Transverse colon (tissue), 4 donors: ENCODE measurements around the gene LRP1. TPM values are rescaled to one million over a fixed set of nuclear protein-coding genes. Genes with fewer than 3 reads are reported as not detected.

Experiments
- DNase-seq: peaks from one replicate; pipeline ENCODE4 v3.0.0-alpha.2; 2019
- H3K27ac ChIP-seq, 4 donors: fragments of 200-600 bp; sonication (generic); 2 replicates each; pipeline ENCODE4 v1.5.1; 2016 to 2018; ENCODE audit warnings: inconsistent platforms in 4 of 4
- H3K27me3 ChIP-seq: fragments of 200-600 bp; sonication (generic); 2 replicates; pipeline ENCODE4 v1.5.1; 2017; ENCODE audit warnings: inconsistent platforms
- H3K36me3 ChIP-seq, 4 donors: fragments of 200-600 bp; sonication (generic); 2 replicates each; pipeline ENCODE4 v1.5.1; 2017 to 2019; ENCODE audit warnings: inconsistent platforms in 4 of 4
- H3K4me1 ChIP-seq, 4 donors: fragments of 200-600 bp; sonication (generic); 2 replicates each; pipeline ENCODE4 v1.5.1; 2017 to 2020; ENCODE audit warnings: inconsistent platforms in 4 of 4
- H3K4me3 ChIP-seq, 4 donors: fragments of 200-600 bp; sonication (generic); 1 replicate in 1 of 4; 2 replicates in 3 of 4; pipeline versions ENCODE4 v1.5.1 to v1.6.1; 2017 to 2019; ENCODE audit warnings: inconsistent platforms in 4 of 4
- H3K9me3 ChIP-seq, 2 donors: fragments of 200-600 bp; sonication (generic); 2 replicates each; pipeline ENCODE4 v1.5.1; 2017 to 2019; ENCODE audit warnings: inconsistent platforms in 2 of 2
- CTCF ChIP-seq, 5 experiments: fragments of 200-600 bp in 3 of 5; fragments of 450-650 bp in 2 of 5; sonication (generic) in 3 of 5; IDR thresholded peaks; 1 replicate in 2 of 5; 2 replicates in 3 of 5; pipeline ENCODE4 v1.5.1; 2016 to 2017; ENCODE audit warnings: antibody characterized with exemption in 5 of 5, inconsistent platforms in 3 of 5, mild to moderate bottlenecking in 2 of 5, moderate library complexity in 1 of 5
- EP300 ChIP-seq: sonication (generic); formaldehyde crosslinking; IDR thresholded peaks from one replicate; pipeline ENCODE4 v1.6.1; 2017; ENCODE audit warnings: antibody characterized with exemption, low read depth
- POLR2A ChIP-seq: fragments of 450-650 bp; IDR thresholded peaks from one replicate; pipeline ENCODE4 v1.6.1; 2016; ENCODE audit warnings: antibody characterized with exemption, mild to moderate bottlenecking, moderate library complexity
- POLR2AphosphoS5 ChIP-seq, 3 donors: sonication (generic); formaldehyde crosslinking; IDR thresholded peaks; one replicate each; pipeline ENCODE4 v1.6.1; 2016; ENCODE audit warnings: antibody characterized with exemption in 3 of 3
- WGBS, 2 donors: methylation state at CpG; one replicate each; pipeline ENCODE4 v1.1.5; 2018; ENCODE audit warnings: low coverage in 1 of 2; 5-methylcytosine and 5-hydroxymethylcytosine counted together
- in situ Hi-C, 4 donors: fragments of 200-750 bp; cut with MboI; loops; one replicate each; pipeline versions ENCODE4 v1.15.0 to v1.15.1; 2017; ENCODE audit warnings: low sequenced_read_pairs in 3 of 4, low pct_ligation_motif_present in 1 of 4, low pct_unique_long_range_greater_than_20kb in 1 of 4
- intact Hi-C: fragments of 100-400 bp; cut with DNase I; formaldehyde crosslinking; loops from one replicate; pipeline ENCODE4 v1.15.1; 2023; ENCODE audit warnings: low total_unique reads
- total RNA-seq, 4 donors: library from RNA; depleted of rRNA; stranded (reverse); fragments of >200 nt; gene quantifications; one replicate each; pipeline ENCODE4 v1.1.0, GENCODE V29; 2016

Gene LRP1
- total RNA-seq, 4 donors from 2014 or later = 94.3 to 248 (median 199) TPM

- H3K9me3 ChIP-seq = no peaks in the 10 kb centered on the region
- WGBS, 2 donors = 0 to 10% methylated on average over 1 to 40 of the region's 41 CpGs
- H3K27ac ChIP-seq = peak overlapping the region in 1 of 4 donors; percentile 22
- H3K27me3 ChIP-seq = peaks cover 57% of the 10 kb centered on the region
- in situ Hi-C loops = no loop called here
- H3K4me3 ChIP-seq = peak overlapping the region in 2 of 4 donors; percentile 15 to 42
- TF ChIP-seq EP300 (no peak), CTCF (IDR thresholded peaks at IDR 0.05) (peak; percentile 63 to 82 (median 73))
- peak; percentile 86 for DNase-seq
- intact Hi-C loops = loop anchor here (1.0 kb wide), 1 partner anchor 25 kb away; no protein-coding TSS in a partner anchor
- peaks cover 31 to 51% (median 48%) of the 10 kb centered on the region in 4 donors for H3K4me1 ChIP-seq
- no peaks in the 10 kb centered on the region for H3K36me3 ChIP-seq
Observed at GRCh38 chr12:57243521-57244311, 115.4 kb downstream of the LRP1 start.

DNA sequence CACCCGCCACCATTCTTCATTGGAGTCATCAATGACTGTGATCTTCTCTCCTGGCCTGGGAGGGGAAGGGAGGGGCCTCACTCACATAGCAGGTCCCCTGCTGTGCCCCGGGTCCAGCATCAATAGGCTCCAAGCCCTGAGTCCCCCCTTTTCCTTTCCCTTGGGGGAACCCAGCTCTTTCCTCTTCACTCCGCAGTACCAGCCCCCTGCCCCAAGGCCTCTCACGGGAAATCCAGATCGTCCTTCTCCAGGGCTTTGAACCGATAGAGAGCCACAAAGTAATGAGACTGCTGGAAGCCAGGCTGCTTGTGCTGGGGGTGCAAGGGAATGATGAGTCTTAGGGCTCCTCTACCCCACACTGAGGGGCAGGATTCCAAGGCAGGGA lies 116.0 kb downstream of the LRP1 start:
- WGBS, 2 donors = 83% methylated on average over 6 of the region's 6 CpGs; no CpG with 5 or more reads in 1 of the 2 donors

DNA sequence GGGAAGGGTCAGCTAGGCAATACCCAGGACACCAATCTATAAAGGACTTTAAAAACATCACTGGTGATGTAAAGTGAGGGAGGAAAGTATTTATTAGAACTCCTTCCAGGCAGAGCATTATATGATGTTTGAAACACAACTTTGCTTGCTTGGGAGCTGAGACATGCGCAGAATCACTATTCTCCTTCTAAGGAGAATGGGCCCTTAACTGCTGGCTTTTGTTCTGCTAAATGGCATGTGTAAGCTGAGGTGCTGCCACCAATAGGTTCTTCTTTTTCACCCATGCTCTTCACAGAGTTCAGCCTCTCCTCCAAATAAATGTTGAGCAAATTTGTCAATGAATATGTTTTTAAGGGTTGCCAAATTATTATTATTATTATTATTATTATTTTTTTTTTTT lies 118.8 kb downstream of the LRP1 start:
- no peak for DNase-seq
- no peaks in the 10 kb centered on the region for H3K36me3 ChIP-seq
- intact Hi-C loops (no loop called here), in situ Hi-C loops (no loop called here)
- H3K27me3 ChIP-seq = peaks cover 25% of the 10 kb centered on the region
- 89 to 96% methylated on average over 1 of the region's 1 CpG for WGBS, 2 donors
- TF ChIP-seq CTCF (IDR thresholded peaks at IDR 0.05) (no peak), POLR2A (no peak), EP300 (no peak), POLR2AphosphoS5 (IDR thresholded peaks at IDR 0.05) (no peak)
- H3K27ac ChIP-seq = no peak overlapping the region
- H3K4me1 ChIP-seq = peaks cover 15 to 19% (median 18%) of the 10 kb centered on the region in 4 donors
- no peak overlapping the region for H3K4me3 ChIP-seq
- H3K9me3 ChIP-seq = no peaks in the 10 kb centered on the region

More for the DNA sequence above, 116.0 kb downstream of the LRP1 start:
- no peak for DNase-seq
- Histone ChIP-seq H3K27ac (no peak overlapping the region), H3K36me3 (no peaks in the 10 kb centered on the region), H3K9me3 (no peaks in the 10 kb centered on the region), H3K4me3 (no peak overlapping the region), H3K27me3 (peaks cover 52% of the 10 kb centered on the region), H3K4me1 (peaks cover 29 to 46% (median 44%) of the 10 kb centered on the region in 4 donors)
- in situ Hi-C loops (no loop called here), intact Hi-C loops (no loop called here)
- TF ChIP-seq CTCF (IDR thresholded peaks at IDR 0.05) (no peak), EP300 (no peak), POLR2A (no peak)

DNA sequence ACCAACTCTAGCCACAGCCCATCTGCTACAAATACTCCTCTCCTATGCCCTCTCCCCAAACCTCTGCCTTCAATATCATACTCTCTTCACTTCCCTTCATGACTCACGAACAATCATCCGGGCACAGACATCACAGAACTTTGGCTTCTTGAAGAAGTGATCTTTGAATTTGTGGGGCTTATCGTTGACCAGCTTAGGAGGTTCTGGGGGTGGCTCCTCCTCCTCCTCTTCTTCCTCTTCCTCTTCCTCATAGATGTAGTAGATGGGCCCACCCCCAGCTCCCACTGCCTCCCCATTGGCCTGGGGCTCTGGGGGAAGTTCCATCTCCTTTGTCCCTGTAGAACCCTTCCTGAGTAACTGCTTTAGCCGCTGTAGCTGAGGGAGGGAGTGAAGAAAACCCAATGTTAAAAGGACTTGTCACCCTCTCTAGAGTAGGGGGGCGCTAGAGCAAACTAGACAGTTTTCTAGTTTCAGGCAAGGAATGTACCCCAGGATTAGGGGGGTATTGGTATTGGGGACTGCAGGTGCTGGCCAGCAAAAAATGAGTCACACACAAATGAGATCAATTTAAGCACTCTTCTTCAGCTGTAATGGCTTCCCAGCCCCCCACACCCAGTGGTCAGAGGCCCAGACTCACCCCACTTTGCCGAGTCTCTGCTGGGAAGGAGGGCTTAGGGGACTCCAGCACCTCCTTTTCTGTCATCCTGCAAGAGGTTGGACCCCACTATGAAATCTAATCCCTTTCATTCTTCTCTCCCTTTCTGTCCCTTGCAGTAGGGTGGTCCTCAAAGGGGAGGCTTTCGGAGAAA lies 120.9 kb downstream of the LRP1 start:
- in situ Hi-C loops (no loop called here), intact Hi-C loops (no loop called here)
- TF ChIP-seq POLR2AphosphoS5 (IDR thresholded peaks at IDR 0.05) (no peak), POLR2A (no peak), CTCF (IDR thresholded peaks at IDR 0.05) (no peak), EP300 (no peak)
- peaks cover 4% of the 10 kb centered on the region for H3K27me3 ChIP-seq
- 70 to 74% methylated on average over 6 to 7 of the region's 7 CpGs for WGBS, 2 donors
- H3K9me3 ChIP-seq = no peaks in the 10 kb centered on the region
- no peaks in the 10 kb centered on the region for H3K4me1 ChIP-seq
- no peaks in the 10 kb centered on the region for H3K36me3 ChIP-seq
- H3K27ac ChIP-seq = no peak overlapping the region
- DNase-seq = no peak
- no peak overlapping the region for H3K4me3 ChIP-seq
